ENCODE results near the gene NEXN. TPM values are rescaled to one million over a fixed set of nuclear protein-coding genes. Genes with fewer than 3 reads are reported as not detected.

Gene NEXN
- total and polyA plus RNA-seq, 2 experiments from 2014 or later: 2.6 to 11.8 TPM

GRCh38 chr1:77889671-77890070 is 1.2 kb downstream of the NEXN start (continued):
- no peak for TF ChIP-seq ZNF462 (CRISPR knock-in tag; IDR thresholded peaks at IDR 0.05)
- no peak for TF ChIP-seq CREB1 (CRISPR knock-in tag; IDR thresholded peaks at IDR 0.05; ENCODE audit: low read depth)
- no peak for TF ChIP-seq POLR2AphosphoS5 (IDR thresholded peaks at IDR 0.05; ENCODE audit: low read depth)
- TF ChIP-seq JUNB (IDR thresholded peaks at IDR 0.05; ENCODE audit: unreplicated experiment): no peak

GRCh38 chr1:77891200-77891599 is 2.8 kb downstream of the NEXN start:
- Histone ChIP-seq H3K9me2 (ENCODE audit: insufficient read depth) (no peaks in the 10 kb centered on the region), H3K4me3 (no peak overlapping the region), H2AFZ (no peak overlapping the region), H3K36me3 (ENCODE audit: insufficient read depth) (no peaks in the 10 kb centered on the region), H3F3A (replicated peaks; ENCODE audit: low read depth) (no peaks in the 10 kb centered on the region), H3K4me2 (no peak overlapping the region), H3K27me3 (ENCODE audit: insufficient read depth) (no peaks in the 10 kb centered on the region), H4K20me1 (replicated peaks; ENCODE audit: insufficient read depth) (no peaks in the 10 kb centered on the region), H3K79me2 (replicated peaks; ENCODE audit: insufficient read depth) (no peaks in the 10 kb centered on the region), H3K4me1 (ENCODE audit: insufficient read depth) (peaks cover 16% of the 10 kb centered on the region), H3K27ac (ENCODE audit: low read depth) (no peak overlapping the region)
- Mint-ChIP-seq H3K4me3 (no peak overlapping the region), H3K36me3 (ENCODE audit: low read depth) (no peaks in the 10 kb centered on the region), H3K27ac (no peak overlapping the region), H3K9me3 (no peaks in the 10 kb centered on the region; the same call in 2 of the 3 replicates), H3K4me1 (peaks cover 9% of the 10 kb centered on the region; the same call in 2 of the 3 replicates), H3K27me3 (ENCODE audit: insufficient read depth, low read depth, poor library complexity) (peaks cover 9% of the 10 kb centered on the region)
- DNase-seq (ENCODE audit: low spot score) (no peak), ATAC-seq (no peak)
- TF ChIP-seq CREB1 (CRISPR knock-in tag; IDR thresholded peaks at IDR 0.05; ENCODE audit: low read depth) (no peak), NANOG (IDR thresholded peaks at IDR 0.05; ENCODE audit: borderline replicate concordance) (no peak), ZNF462 (CRISPR knock-in tag; IDR thresholded peaks at IDR 0.05) (no peak)

Measured in GM23338 (cell line).